K562 (cell line): ENCODE results near the gene TEFM. TPM values are rescaled to one million over a fixed set of nuclear protein-coding genes. Genes with fewer than 3 reads are reported as not detected.

ENCODE experiments used
- ATAC-seq: fragments of 200-7000 bp; cut with Tn5 transposase; 3 replicates; pipeline ENCODE4 v1.9.1; 2020; ENCODE audit warnings: moderate library complexity
- BruUV-seq: library from RNA; stranded (reverse); fragments of 400-500 nt; replicated peaks from 2 replicates; lab custom pipeline; 2021; lab: Mats Ljungman, UMichigan
- CTCF ChIA-PET: fragments of 300-600 bp; formaldehyde crosslinking; extraction: SDS; loops from one replicate; lab custom pipeline; 2021; ENCODE audit warnings: low intra/inter-chr PET ratio; lab: Yijun Ruan, JAX
- POLR2A ChIA-PET: fragments of 300-600, 350-650 bp; sonication (Branson Sonifier 250); formaldehyde crosslinking; extraction: SDS; loops from one replicate; lab custom pipeline; 2021; ENCODE audit warnings: antibody characterized with exemption, inconsistent platforms; lab: Yijun Ruan, JAX
- DNase-seq, 4 experiments: peaks; one replicate each; pipeline versions ENCODE4 v3.0.0 to v3.0.0-alpha.2; 2011 to 2018; ENCODE audit warnings: low spot score in 3 of 4, mixed read lengths in 3 of 4; ENCODE audit errors: extremely low read depth in 1 of 4
- FAIRE-seq: peaks from 2 replicates; lab custom pipeline; 2011; peaks lifted over from hg19 to GRCh38; lab: Jason Lieb, UNC
- H2AFZ ChIP-seq: 2 replicates; pipeline ENCODE4 v1.6.0; 2011; ENCODE audit warnings: low read depth, low read length, control low read depth, inconsistent platforms
- H3K27ac ChIP-seq: fragments of 200-600 bp; 3 replicates; pipeline ENCODE4 v1.8.0; 2011; ENCODE audit warnings: low read depth, mild to moderate bottlenecking, control low read depth, inconsistent platforms, low read length, moderate library complexity, mixed read lengths; ENCODE audit errors: extremely low read depth
- H3K27me3 ChIP-seq, 2 experiments: fragments of 300-600 bp in 1 of 2; 2 replicates in 1 of 2; 3 replicates in 1 of 2; pipeline versions ENCODE4 v1.6.0 to v1.8.0; 2011; ENCODE audit warnings: inconsistent platforms in 2 of 2, low read length in 2 of 2, mild to moderate bottlenecking in 1 of 2, mixed read lengths in 1 of 2, moderate library complexity in 1 of 2; ENCODE audit not compliant: control insufficient read depth in 2 of 2, insufficient read depth in 2 of 2
- H3K36me3 ChIP-seq: fragments of 300-600 bp; 3 replicates; pipeline ENCODE4 v1.8.0; 2011; ENCODE audit warnings: mild to moderate bottlenecking, low read length, inconsistent platforms; ENCODE audit not compliant: control insufficient read depth, insufficient read depth
- H3K4me1 ChIP-seq, 2 experiments: fragments of 200-600 bp in 1 of 2; replicated peaks in 1 of 2; 2 replicates in 1 of 2; 3 replicates in 1 of 2; pipeline versions ENCODE4 v1.5.1 to v1.8.0; 2011; ENCODE audit warnings: inconsistent platforms in 2 of 2, low read length in 2 of 2, mild to moderate bottlenecking in 1 of 2, mixed read lengths in 1 of 2, moderate library complexity in 1 of 2; ENCODE audit not compliant: control insufficient read depth in 2 of 2, insufficient read depth in 2 of 2
- H3K4me2 ChIP-seq: 2 replicates; pipeline ENCODE4 v1.6.1; 2011; ENCODE audit warnings: low read length, control low read depth, inconsistent platforms, mixed read lengths; ENCODE audit not compliant: insufficient read depth
- H3K4me3 ChIP-seq: fragments of 200-600 bp; sonication (generic), shearing (Covaris generic); 2 replicates; pipeline ENCODE4 v1.5.1; 2016; ENCODE audit warnings: control low read depth, inconsistent platforms
- H3K79me2 ChIP-seq: fragments of 200-600 bp; 3 replicates; pipeline ENCODE4 v1.8.0; 2011; ENCODE audit warnings: low read length, inconsistent platforms; ENCODE audit not compliant: control insufficient read depth, insufficient read depth
- H3K9ac ChIP-seq, 2 experiments: 2 replicates each; pipeline versions ENCODE4 v1.6.0 to v1.6.1; 2011; ENCODE audit warnings: low read depth in 2 of 2, low read length in 2 of 2, control low read depth in 1 of 2, inconsistent platforms in 1 of 2, mild to moderate bottlenecking in 1 of 2, mixed read lengths in 1 of 2; ENCODE audit not compliant: insufficient read depth in 1 of 2
- H3K9me1 ChIP-seq: one replicate; pipeline ENCODE4 v1.6.0; 2011; ENCODE audit warnings: inconsistent platforms, mild to moderate bottlenecking, low read length, moderate library complexity; ENCODE audit not compliant: control insufficient read depth, insufficient read depth
- H3K9me3 ChIP-seq: replicated peaks from 2 replicates; pipeline ENCODE4 v1.5.1; 2011; ENCODE audit warnings: low read depth, low read length, inconsistent platforms; ENCODE audit not compliant: control insufficient read depth, insufficient read depth
- H4K20me1 ChIP-seq: replicated peaks from 2 replicates; pipeline ENCODE4 v1.6.1; 2011; ENCODE audit warnings: low read length, inconsistent platforms, mixed read lengths; ENCODE audit not compliant: control insufficient read depth, insufficient read depth
- BRD9 ChIP-seq: fragments of 450-650 bp; IDR thresholded peaks from 2 replicates; pipeline ENCODE4 v1.6.1; 2018; ENCODE audit warnings: low read depth; ENCODE audit not compliant: partially characterized antibody
- CREB1 ChIP-seq, 2 experiments: sonication (generic) in 1 of 2; formaldehyde crosslinking in 1 of 2; IDR thresholded peaks; 2 replicates each; pipeline versions ENCODE4 v1.6.1 to v1.8.0; 2012 to 2022; ENCODE audit warnings: inconsistent platforms in 1 of 2, mild to moderate bottlenecking in 1 of 2, missing genetic modification reagents in 1 of 2, moderate library complexity in 1 of 2
- CTBP1 ChIP-seq: fragments of 450-650 bp; IDR thresholded peaks from 2 replicates; pipeline ENCODE4 v1.6.1; 2016; ENCODE audit warnings: borderline replicate concordance
- DIDO1 ChIP-seq: fragments of 450-650 bp; IDR thresholded peaks from 2 replicates; pipeline ENCODE4 v1.6.1; 2016; ENCODE audit warnings: low read depth, missing biosample characterization, missing genetic modification characterization
- MYC ChIP-seq, 2 experiments: fragments of 250-450 bp in 1 of 2; sonication (Bioruptor Pico) in 1 of 2; IDR thresholded peaks; 2 replicates each; pipeline versions ENCODE4 v1.5.1 to v1.6.1; 2012 to 2021; ENCODE audit warnings: low read depth in 2 of 2, borderline replicate concordance in 1 of 2, improper control_type of control experiment in 1 of 2, low read length in 1 of 2, mild to moderate bottlenecking in 1 of 2, moderate library complexity in 1 of 2
- ZNF140 ChIP-seq: fragments of 250-450 bp; sonication (Bioruptor Pico); IDR thresholded peaks from 2 replicates; pipeline ENCODE4 v1.8.0; 2021; ENCODE audit warnings: moderate library complexity, mild to moderate bottlenecking, inconsistent platforms
- ZNF143 ChIP-seq: sonication (generic); formaldehyde crosslinking; IDR thresholded peaks from 2 replicates; pipeline ENCODE4 v1.9.0; 2022; ENCODE audit warnings: mild to moderate bottlenecking, missing genetic modification reagents
- ZNF224 ChIP-seq: sonication (generic); formaldehyde crosslinking; IDR thresholded peaks from 2 replicates; pipeline ENCODE4 v1.8.0; 2022; ENCODE audit warnings: mild to moderate bottlenecking, missing genetic modification reagents
- WGBS: fragments of 100-300 bp; shearing (Covaris generic); methylation state at CpG from one replicate; pipeline ENCODE4 v1.1.6; 2016; ENCODE audit warnings: low coverage, mixed read lengths; ENCODE audit not compliant: insufficient coverage; ENCODE audit errors: missing lambda C conversion rate; 5-methylcytosine and 5-hydroxymethylcytosine counted together
- in situ Hi-C: fragments of 300-500 bp; cut with MboI; formaldehyde crosslinking; loops from 4 replicates; pipeline ENCODE4 v1.15.0; 2018; ENCODE audit warnings: inconsistent platforms, mixed read lengths
- intact Hi-C: fragments of 100-400 bp; cut with micrococcal nuclease; formaldehyde crosslinking; loops from 2 replicates; pipeline ENCODE4 v1.14.2; 2022
- polyA plus RNA-seq, 8 experiments: library from polyadenylated mRNA; depleted of rRNA in 4 of 8; stranded (reverse) in 5 of 8; unstranded in 3 of 8; fragments of >200 nt; fragmentation: Nextera tagmentation in 2 of 8; fragmentation: Illumina TruSeq in 1 of 8; extraction: Ambion mirVana in 2 of 8; extraction: Trizol in 1 of 8; gene quantifications; 2 replicates each; pipeline versions ENCODE4 v1.2.1 to v1.2.3, GENCODE V29; 2011 to 2014; ENCODE audit warnings: inconsistent platforms in 1 of 8, missing spikeins in 1 of 8
- total RNA-seq, 7 experiments: library from RNA; depleted of rRNA in 6 of 7; stranded (reverse); fragments of >200 nt in 6 of 7; fragmentation: Illumina TruSeq in 2 of 7; extraction: Trizol in 2 of 7; gene quantifications; 2 replicates each; pipeline versions ENCODE4 v1.2.1 to v1.2.3, GENCODE V29; 2011 to 2021; ENCODE audit warnings: low replicate concordance in 1 of 7
- TF ChIP-seq, protein P1 (sequence below): sonication (generic); formaldehyde crosslinking; IDR thresholded peaks from 2 replicates; pipeline ENCODE4 v1.8.0; 2022; ENCODE audit warnings: mild to moderate bottlenecking, missing genetic modification reagents

TEFM gene
- total and polyA plus RNA-seq, 9 of the 15 experiments (the other 6 are each of a cell fraction or from before 2014, with no cell fraction given): 12.5 to 60.3 (median 23.3) TPM

DNA sequence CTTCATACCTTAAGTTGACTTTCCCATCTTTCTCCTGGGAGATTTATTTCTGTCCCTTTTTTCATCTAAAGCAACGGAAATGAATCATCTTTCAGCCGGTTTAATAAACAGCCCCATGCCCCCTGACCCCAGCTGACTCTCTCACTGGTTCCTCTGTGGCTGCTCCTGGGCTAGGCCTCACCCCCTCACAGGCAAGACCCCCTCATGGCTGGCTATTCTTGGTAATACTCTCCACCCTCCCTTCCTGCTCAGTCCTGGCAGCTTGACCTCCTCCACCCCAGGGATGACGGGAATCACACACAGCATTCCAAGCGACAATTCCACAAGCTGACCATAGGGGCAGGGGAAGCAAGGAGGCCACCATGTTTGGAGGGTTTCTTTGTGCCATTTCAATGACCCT is 14.2 kb upstream of the TEFM start:
- H3K27ac ChIP-seq: no peak overlapping the region
- no peak overlapping the region for H3K4me2 ChIP-seq
- no peak overlapping the region for H3K4me3 ChIP-seq
- no peak for FAIRE-seq
- H3K9me3 ChIP-seq: no peaks in the 10 kb centered on the region
- TF ChIP-seq ZNF143 (CRISPR knock-in tag): no peak
- TF ChIP-seq CREB1 (IDR thresholded peaks at IDR 0.05): no peak
- no peak for TF ChIP-seq CREB1 (CRISPR knock-in tag; IDR thresholded peaks at IDR 0.05)
- TF ChIP-seq DIDO1: no peak
- no peak for TF ChIP-seq ZNF224 (CRISPR knock-in tag)
- TF ChIP-seq MYC (IDR thresholded peaks at IDR 0.05; ENCODE audit: low read depth, low read length): no peak
- TF ChIP-seq MYC (CRISPR knock-in tag; IDR thresholded peaks at IDR 0.05; ENCODE audit: borderline replicate concordance, low read depth): no peak
- BruUV-seq: no TSS peak
- in situ Hi-C loops (no loop called here), intact Hi-C loops (no loop called here)
- H2AFZ ChIP-seq: no peak overlapping the region
- H3K36me3 ChIP-seq: no peaks in the 10 kb centered on the region
- no peaks in the 10 kb centered on the region for H3K79me2 ChIP-seq
- no peak for ATAC-seq
- H3K27me3 ChIP-seq: peaks cover 17 to 37% of the 10 kb centered on the region in 2 experiments; a peak in 4 of 5 replicates
- H3K9ac ChIP-seq: no peak overlapping the region
- H3K9me1 ChIP-seq: no peaks in the 10 kb centered on the region
- 18% methylated on average over 4 of the region's 4 CpGs for WGBS
- peaks cover 0 to 13% of the 10 kb centered on the region in 2 experiments; a peak in 2 of 5 replicates for H3K4me1 ChIP-seq
- ChIA-PET POLR2A (interaction anchor here (0.7 kb wide), 1 partner anchor 756 kb away, joined by 3 read pairs; no protein-coding TSS in a partner anchor), CTCF (no interaction called here)
- no peak for DNase-seq
- H4K20me1 ChIP-seq: no peaks in the 10 kb centered on the region; the same call in 1 of the 2 replicates

DNA sequence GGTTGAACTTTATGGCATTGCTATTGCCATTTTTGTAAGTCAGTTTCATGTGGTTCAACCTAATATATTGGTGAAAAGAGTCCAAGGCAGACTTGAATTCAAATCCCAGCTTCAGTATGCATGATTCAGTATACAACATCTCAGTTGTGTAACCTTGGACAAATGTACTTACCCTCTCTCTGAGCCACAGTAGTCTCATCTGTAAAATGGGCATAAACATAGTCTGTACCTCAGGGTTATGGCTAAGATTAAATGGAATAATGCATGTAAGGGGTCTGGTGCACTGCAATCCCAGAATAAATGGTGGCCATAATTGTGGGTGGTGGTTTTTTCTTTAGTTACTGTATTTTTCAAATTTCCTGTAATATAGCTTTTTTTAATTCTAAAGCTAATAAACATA is 11.0 kb upstream of the TEFM start:
- Histone ChIP-seq H3K36me3 (no peaks in the 10 kb centered on the region), H3K4me3 (no peak overlapping the region), H3K9me3 (no peaks in the 10 kb centered on the region), H3K27ac (no peak overlapping the region), H3K4me2 (no peak overlapping the region), H3K27me3 (peaks cover 10 to 17% of the 10 kb centered on the region in 2 experiments; a peak in 4 of 5 replicates), H3K4me1 (peaks cover 0 to 6% of the 10 kb centered on the region in 2 experiments; a peak in 2 of 5 replicates), H3K9me1 (no peaks in the 10 kb centered on the region), H4K20me1 (no peaks in the 10 kb centered on the region; the same call in 1 of the 2 replicates), H2AFZ (no peak overlapping the region), H3K9ac (no peak overlapping the region), H3K79me2 (no peaks in the 10 kb centered on the region)
- CTCF ChIA-PET: no interaction called here
- intact Hi-C loops (no loop called here), in situ Hi-C loops (loop anchor here (10.0 kb wide), 1 partner anchor 458 kb away; no protein-coding TSS in a partner anchor)
- POLR2A ChIA-PET: interaction anchor here (1.0 to 4.4 kb wide), 3 partner anchors 10 to 18 kb away, joined by 3 to 16 read pairs (median 5); partner anchors contain the start of gene TEFM
- FAIRE-seq: no peak
- no peak for ATAC-seq
- no TSS peak for BruUV-seq
- no peak for DNase-seq
- TF ChIP-seq ZNF140 (CRISPR knock-in tag) (no peak), BRD9 (no peak), CTBP1 (no peak)
- TF ChIP-seq, protein P1, sequence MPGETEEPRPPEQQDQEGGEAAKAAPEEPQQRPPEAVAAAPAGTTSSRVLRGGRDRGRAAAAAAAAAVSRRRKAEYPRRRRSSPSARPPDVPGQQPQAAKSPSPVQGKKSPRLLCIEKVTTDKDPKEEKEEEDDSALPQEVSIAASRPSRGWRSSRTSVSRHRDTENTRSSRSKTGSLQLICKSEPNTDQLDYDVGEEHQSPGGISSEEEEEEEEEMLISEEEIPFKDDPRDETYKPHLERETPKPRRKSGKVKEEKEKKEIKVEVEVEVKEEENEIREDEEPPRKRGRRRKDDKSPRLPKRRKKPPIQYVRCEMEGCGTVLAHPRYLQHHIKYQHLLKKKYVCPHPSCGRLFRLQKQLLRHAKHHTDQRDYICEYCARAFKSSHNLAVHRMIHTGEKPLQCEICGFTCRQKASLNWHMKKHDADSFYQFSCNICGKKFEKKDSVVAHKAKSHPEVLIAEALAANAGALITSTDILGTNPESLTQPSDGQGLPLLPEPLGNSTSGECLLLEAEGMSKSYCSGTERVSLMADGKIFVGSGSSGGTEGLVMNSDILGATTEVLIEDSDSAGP (CRISPR knock-in tag): no peak
